Spleen (tissue), 11 donors: ENCODE measurements around the gene SMAD1. TPM values are rescaled to one million over a fixed set of nuclear protein-coding genes. Genes with fewer than 3 reads are reported as not detected.

Experiments used
- DNase-seq: peaks from one replicate; pipeline ENCODE4 v3.0.0-alpha.2; 2020
- H3K27ac ChIP-seq, 8 donors: fragments of 200-600 bp; sonication (generic) in 7 of 8; 1 replicate in 4 of 8; 2 replicates in 4 of 8; pipeline versions ENCODE4 v1.5.0 to v1.8.0; 2016 to 2021; ENCODE audit warnings: inconsistent platforms in 4 of 8, mild to moderate bottlenecking in 4 of 8, moderate library complexity in 1 of 8
- H3K27me3 ChIP-seq, 7 donors: fragments of 200-600 bp; sonication (generic) in 6 of 7; replicated peaks in 1 of 7; 1 replicate in 4 of 7; 2 replicates in 3 of 7; pipeline versions ENCODE4 v1.5.0 to v1.8.0; 2016 to 2021; ENCODE audit warnings: inconsistent platforms in 3 of 7, mild to moderate bottlenecking in 1 of 7
- H3K36me3 ChIP-seq, 6 donors: fragments of 200-600 bp; sonication (generic) in 5 of 6; 1 replicate in 4 of 6; 2 replicates in 2 of 6; pipeline versions ENCODE4 v1.5.0 to v1.8.0; 2016 to 2021; ENCODE audit warnings: inconsistent platforms in 2 of 6
- H3K4me1 ChIP-seq, 6 donors: fragments of 200-600 bp; sonication (generic) in 5 of 6; 1 replicate in 3 of 6; 2 replicates in 3 of 6; pipeline versions ENCODE4 v1.5.0 to v1.8.0; 2016 to 2021; ENCODE audit warnings: inconsistent platforms in 3 of 6
- H3K4me3 ChIP-seq, 8 donors: fragments of 200-600 bp; sonication (generic) in 7 of 8; 1 replicate in 4 of 8; 2 replicates in 4 of 8; pipeline versions ENCODE4 v1.5.0 to v1.8.0; 2016 to 2021; ENCODE audit warnings: inconsistent platforms in 4 of 8, mild to moderate bottlenecking in 4 of 8, moderate library complexity in 2 of 8
- H3K9me3 ChIP-seq, 8 donors: fragments of 200-600 bp; sonication (generic) in 7 of 8; 1 replicate in 4 of 8; 2 replicates in 4 of 8; pipeline versions ENCODE4 v1.5.0 to v1.8.0; 2016 to 2021; ENCODE audit warnings: inconsistent platforms in 4 of 8
- CTCF ChIP-seq, 11 experiments: fragments of 200-600 bp in 7 of 11; fragments of 450-650 bp in 4 of 11; sonication (generic) in 4 of 11; IDR thresholded peaks in 8 of 11; conservative IDR thresholded peaks in 3 of 11; 1 replicate in 7 of 11; 2 replicates in 4 of 11; pipeline versions ENCODE4 v1.4.0 to v1.8.0; 2016 to 2021; ENCODE audit warnings: antibody characterized with exemption in 11 of 11, inconsistent platforms in 4 of 11, mild to moderate bottlenecking in 1 of 11
- POLR2A ChIP-seq, 3 donors: fragments of 450-650 bp; IDR thresholded peaks; one replicate each; pipeline ENCODE4 v1.5.1; 2017; ENCODE audit warnings: antibody characterized with exemption in 3 of 3, mild to moderate bottlenecking in 1 of 3
- POLR2AphosphoS5 ChIP-seq, 3 donors: sonication (generic); formaldehyde crosslinking; IDR thresholded peaks; one replicate each; pipeline ENCODE4 v1.5.1; 2017; ENCODE audit warnings: antibody characterized with exemption in 3 of 3
- WGBS, 5 donors: extraction: QIAGEN DNeasy Blood & Tissue Kit in 3 of 5; methylation state at CpG; one replicate each; pipeline versions ENCODE4 v1.1.5 to v1.1.7; 2013 to 2018; 5-methylcytosine and 5-hydroxymethylcytosine counted together
- intact Hi-C: fragments of 100-400 bp; cut with DNase I; formaldehyde crosslinking; loops from one replicate; pipeline ENCODE4 v1.15.0; 2023; ENCODE audit warnings: low total_unique reads
- polyA plus RNA-seq, 3 donors: library from polyadenylated mRNA; stranded (reverse); fragments of 200-250 nt; gene quantifications; one replicate each; pipeline ENCODE4 v1.2.1, GENCODE V29; 2013
- total RNA-seq, 7 donors: library from RNA; depleted of rRNA in 3 of 7; stranded (reverse); fragments of >200 nt in 3 of 7; fragmentation: NEBNext Ultra II Directional in 4 of 7; extraction: Animal tissue kit (Norgen Biotek cat#: 25700) in 4 of 7; gene quantifications; one replicate each; pipeline versions ENCODE4 v1.1.0 to v1.2.1, GENCODE V29; 2016 to 2021
- donor health status: healthy with polysubstance abuse.
- donor health status: DM: no; HTN: no; CAD: no; lungs with moderate emphysema.
- donor health status: DM: no; HTN: no; CAD: no.
- donor health status: Bipolar disorder and iron deficiency.
- donor health status: healthy.
- donor health status: DM: no; HTN: no; CAD: no.
- donor health status: DM: yes; HTN: yes; CAD: no.

The SMAD1 gene
- total and polyA plus RNA-seq, 10 donors, result 2.8 to 48.2 (median 28.7) TPM

GRCh38 chr4:145436796-145437195 is 44.9 kb upstream of the SMAD1 start:
- no peaks in the 10 kb centered on the region for H3K36me3 ChIP-seq
- intact Hi-C loops, result no loop called here
- H3K9me3 ChIP-seq, result peaks cover 0 to 19% (median 14%) of the 10 kb centered on the region in 8 donors
- no peak for DNase-seq
- no peak overlapping the region for H3K27ac ChIP-seq
- no peaks in the 10 kb centered on the region for H3K27me3 ChIP-seq
- TF ChIP-seq CTCF (IDR thresholded peaks at IDR 0.05 in 8 of 11, conservative IDR thresholded peaks at IDR 0.05 in 3 of 11) (no peak), POLR2A (IDR thresholded peaks at IDR 0.05) (no peak), POLR2AphosphoS5 (IDR thresholded peaks at IDR 0.05) (no peak)
- no peaks in the 10 kb centered on the region for H3K4me1 ChIP-seq
- 75 to 91% (median 83%) methylated on average over 2 of the region's 2 CpGs for WGBS, 5 donors
- H3K4me3 ChIP-seq, result no peak overlapping the region

- no peaks in the 10 kb centered on the region for H3K4me1 ChIP-seq
- H3K9me3 ChIP-seq, result peaks cover 0 to 19% (median 14%) of the 10 kb centered on the region in 8 donors
- H3K4me3 ChIP-seq, result no peak overlapping the region
- no peak for DNase-seq
- intact Hi-C loops, result no loop called here
- H3K27me3 ChIP-seq, result no peaks in the 10 kb centered on the region
- TF ChIP-seq CTCF (IDR thresholded peaks at IDR 0.05 in 8 of 11, conservative IDR thresholded peaks at IDR 0.05 in 3 of 11) (no peak), POLR2AphosphoS5 (IDR thresholded peaks at IDR 0.05) (no peak), POLR2A (IDR thresholded peaks at IDR 0.05) (no peak)
- H3K27ac ChIP-seq, result no peak overlapping the region
- 73 to 89% (median 82%) methylated on average over 2 of the region's 2 CpGs for WGBS, 5 donors
- H3K36me3 ChIP-seq, result no peaks in the 10 kb centered on the region
Observed at GRCh38 chr4:145437466-145437865, 44.2 kb upstream of the SMAD1 start.

DNA sequence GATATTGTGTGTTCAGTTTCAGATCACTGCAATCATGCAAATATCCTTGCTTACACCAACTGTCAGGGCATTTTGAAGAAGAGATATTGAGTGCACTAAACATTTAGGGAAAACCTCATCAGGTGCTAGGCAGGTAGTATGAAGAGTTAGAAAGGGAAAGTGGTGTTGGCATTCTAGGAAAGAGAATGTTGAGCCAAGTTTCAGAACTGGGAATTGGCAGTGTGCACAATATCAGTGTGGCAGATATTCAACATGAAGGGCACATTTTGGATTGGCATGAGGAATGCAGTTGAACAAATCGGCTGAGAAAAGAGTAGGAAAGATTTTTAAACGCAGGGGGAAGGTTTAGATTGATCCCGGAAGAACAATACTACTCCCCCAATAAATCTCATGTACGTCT is 43.4 kb upstream of the SMAD1 start:
- H3K36me3 ChIP-seq, result no peaks in the 10 kb centered on the region
- H3K4me3 ChIP-seq, result no peak overlapping the region
- H3K4me1 ChIP-seq, result no peaks in the 10 kb centered on the region
- DNase-seq, result no peak
- WGBS, 5 donors, result 82 to 95% (median 88%) methylated on average over 4 of the region's 4 CpGs
- no peak overlapping the region for H3K27ac ChIP-seq
- intact Hi-C loops, result no loop called here
- TF ChIP-seq CTCF (IDR thresholded peaks at IDR 0.05 in 8 of 11, conservative IDR thresholded peaks at IDR 0.05 in 3 of 11) (no peak), POLR2AphosphoS5 (IDR thresholded peaks at IDR 0.05) (no peak)
- no peaks in the 10 kb centered on the region for H3K27me3 ChIP-seq
- peaks cover 0 to 17% (median 10%) of the 10 kb centered on the region in 8 donors for H3K9me3 ChIP-seq

DNA sequence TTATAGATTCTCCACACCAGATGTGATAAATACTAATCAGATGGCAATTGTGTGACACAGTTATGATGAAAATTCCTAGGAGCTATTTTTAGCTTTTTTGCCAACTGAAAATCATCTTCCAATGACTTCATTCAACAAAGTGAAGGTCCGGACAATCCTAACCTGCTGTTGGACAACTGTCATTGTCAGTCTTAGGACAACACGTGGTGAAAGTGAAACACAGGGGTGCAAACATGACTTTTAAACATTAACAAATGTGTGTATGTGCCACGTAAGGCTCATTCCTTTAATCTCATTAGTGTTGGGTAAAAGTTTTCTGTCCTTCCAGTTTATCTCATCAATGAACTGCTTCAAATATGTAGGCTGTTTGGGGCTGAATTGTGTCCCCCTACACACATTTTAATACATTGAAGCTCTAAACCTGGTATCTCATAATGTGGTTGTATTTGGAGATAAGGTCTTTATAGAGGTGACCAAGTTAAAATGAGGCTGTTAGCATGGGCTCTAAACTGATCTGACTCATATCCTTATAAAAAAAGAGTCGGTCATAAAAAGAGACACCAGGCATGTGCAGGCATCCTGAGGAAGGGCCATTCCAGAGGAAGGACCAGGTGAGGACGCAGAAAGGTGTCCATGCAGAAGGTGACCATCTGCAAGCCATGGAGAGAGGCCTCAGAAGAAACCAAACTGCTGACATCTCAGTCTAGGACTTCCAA is 41.2 kb upstream of the SMAD1 start:
- Histone ChIP-seq H3K9me3 (peaks cover 0 to 4% (median 0%) of the 10 kb centered on the region in 8 donors), H3K4me1 (no peaks in the 10 kb centered on the region), H3K4me3 (no peak overlapping the region), H3K36me3 (no peaks in the 10 kb centered on the region), H3K27me3 (no peaks in the 10 kb centered on the region), H3K27ac (no peak overlapping the region)
- DNase-seq, result no peak
- TF ChIP-seq POLR2A (IDR thresholded peaks at IDR 0.05) (no peak), CTCF (IDR thresholded peaks at IDR 0.05 in 8 of 11, conservative IDR thresholded peaks at IDR 0.05 in 3 of 11) (no peak), POLR2AphosphoS5 (IDR thresholded peaks at IDR 0.05) (no peak)
- WGBS, 5 donors, result 81 to 93% (median 85%) methylated on average over 5 of the region's 5 CpGs
- intact Hi-C loops, result no loop called here
